Measurements from ENCODE around the gene NUDC. TPM values are rescaled to one million over a fixed set of nuclear protein-coding genes. Genes with fewer than 3 reads are reported as not detected.

NUDC gene
- total RNA-seq, 4 donors from 2014 or later: 34.1 to 65.2 (median 46.5) TPM

- TF ChIP-seq POLR2AphosphoS5 (IDR thresholded peaks at IDR 0.05) (no peak), POLR2A (IDR thresholded peaks at IDR 0.05) (no peak), CTCF (IDR thresholded peaks at IDR 0.05) (no peak), EP300 (IDR thresholded peaks at IDR 0.05) (no peak)
- 78% methylated on average over 1 of the region's 1 CpG for WGBS
- H3K4me1 ChIP-seq: no peaks in the 10 kb centered on the region
- no peak for DNase-seq (ENCODE audit: low spot score in 2 of 2)
- no peak overlapping the region for H3K27ac ChIP-seq
- peaks cover 47% of the 10 kb centered on the region for H3K36me3 ChIP-seq
- H3K9me3 ChIP-seq: no peaks in the 10 kb centered on the region
- peaks cover 2% of the 10 kb centered on the region for H3K27me3 ChIP-seq
- no peak overlapping the region for H3K4me3 ChIP-seq
These were observed 27.9 kb downstream of the NUDC start for GRCh38 chr1:26949266-26949925.

- no peak overlapping the region for H3K27ac ChIP-seq
- H3K36me3 ChIP-seq: peaks cover 41% of the 10 kb centered on the region
- H3K4me3 ChIP-seq: no peak overlapping the region
- no peaks in the 10 kb centered on the region for H3K9me3 ChIP-seq
- peaks cover 3% of the 10 kb centered on the region for H3K27me3 ChIP-seq
- DNase-seq (ENCODE audit: low spot score in 2 of 2): no peak
- 44% methylated on average over 3 of the region's 3 CpGs for WGBS
- no peak for TF ChIP-seq CTCF (IDR thresholded peaks at IDR 0.05)
- TF ChIP-seq POLR2A (IDR thresholded peaks at IDR 0.05): no peak
- TF ChIP-seq POLR2AphosphoS5 (IDR thresholded peaks at IDR 0.05): no peak
- no peak for TF ChIP-seq EP300 (IDR thresholded peaks at IDR 0.05)
- H3K4me1 ChIP-seq: no peaks in the 10 kb centered on the region
These were observed 28.4 kb downstream of the NUDC start for GRCh38 chr1:26949926-26950319.

GRCh38 chr1:26950602-26951001 lies 29.1 kb downstream of the NUDC start:
- Histone ChIP-seq H3K36me3 (peaks cover 35% of the 10 kb centered on the region), H3K4me1 (no peaks in the 10 kb centered on the region), H3K27ac (no peak overlapping the region), H3K9me3 (no peaks in the 10 kb centered on the region), H3K4me3 (no peak overlapping the region), H3K27me3 (peaks cover 3% of the 10 kb centered on the region)
- no peak for DNase-seq (ENCODE audit: low spot score in 2 of 2)
- 72% methylated on average over 8 of the region's 8 CpGs for WGBS
- TF ChIP-seq POLR2A (IDR thresholded peaks at IDR 0.05) (no peak), EP300 (IDR thresholded peaks at IDR 0.05) (no peak), POLR2AphosphoS5 (IDR thresholded peaks at IDR 0.05) (no peak), CTCF (IDR thresholded peaks at IDR 0.05) (no peak)

GRCh38 chr1:26951216-26951615 lies 29.7 kb downstream of the NUDC start:
- no peaks in the 10 kb centered on the region for H3K4me1 ChIP-seq
- TF ChIP-seq CTCF (IDR thresholded peaks at IDR 0.05): no peak
- TF ChIP-seq EP300 (IDR thresholded peaks at IDR 0.05): no peak
- TF ChIP-seq POLR2A (IDR thresholded peaks at IDR 0.05): no peak
- TF ChIP-seq POLR2AphosphoS5 (IDR thresholded peaks at IDR 0.05): no peak
- H3K27me3 ChIP-seq: peaks cover 3% of the 10 kb centered on the region
- H3K4me3 ChIP-seq: no peak overlapping the region
- no peak overlapping the region for H3K27ac ChIP-seq
- 93% methylated on average over 14 of the region's 14 CpGs for WGBS
- DNase-seq (ENCODE audit: low spot score in 2 of 2): no peak
- H3K36me3 ChIP-seq: peaks cover 29% of the 10 kb centered on the region
- no peaks in the 10 kb centered on the region for H3K9me3 ChIP-seq

GRCh38 chr1:26951821-26952497 lies 30.4 kb downstream of the NUDC start:
- Histone ChIP-seq H3K27me3 (peaks cover 5% of the 10 kb centered on the region), H3K36me3 (peaks cover 23% of the 10 kb centered on the region), H3K9me3 (no peaks in the 10 kb centered on the region), H3K4me3 (no peak overlapping the region), H3K4me1 (no peaks in the 10 kb centered on the region), H3K27ac (no peak overlapping the region)
- TF ChIP-seq EP300 (IDR thresholded peaks at IDR 0.05) (no peak), POLR2AphosphoS5 (IDR thresholded peaks at IDR 0.05) (no peak), CTCF (IDR thresholded peaks at IDR 0.05) (no peak), POLR2A (IDR thresholded peaks at IDR 0.05) (no peak)
- 100% methylated on average over 2 of the region's 24 CpGs for WGBS
- no peak for DNase-seq (ENCODE audit: low spot score in 2 of 2)

All from suprapubic skin (tissue), 4 donors.